Adrenal gland (tissue), 5 donors: Measurements from ENCODE around the gene RAI14.

Experiments
- CTCF ChIP-seq, 6 experiments: fragments of 450-650 bp in 4 of 6; fragments of 200-600 bp in 2 of 6; sonication (generic) in 1 of 6; IDR thresholded peaks; 1 replicate in 5 of 6; 2 replicates in 1 of 6; pipeline versions ENCODE4 v1.5.1 to v1.8.0; 2016 to 2021; ENCODE audit warnings: antibody characterized with exemption in 6 of 6, mild to moderate bottlenecking in 2 of 6, moderate library complexity in 1 of 6
- POLR2A ChIP-seq, 2 donors: fragments of 450-650 bp; IDR thresholded peaks; one replicate each; pipeline ENCODE4 v1.6.1; 2017; ENCODE audit warnings: antibody characterized with exemption in 2 of 2, mild to moderate bottlenecking in 2 of 2, moderate library complexity in 1 of 2
- donor health status: DM: no; HTN: no; CAD: no.

GRCh38 chr5:34790069-34790468, 133.9 kb downstream of the RAI14 start:
- TF ChIP-seq CTCF (IDR thresholded peaks at IDR 0.05): no peak
- no peak for TF ChIP-seq POLR2A (IDR thresholded peaks at IDR 0.05)
